ENCODE results near the gene AFG1L. TPM values are rescaled to one million over a fixed set of nuclear protein-coding genes. Genes with fewer than 3 reads are reported as not detected.
A peak's percentile ranks its signal among the peaks of the same experiment; 100 is the strongest.
"Not testable (repeated sequence)": the region's sequence is repeated elsewhere in the genome, so short reads cannot be mapped to it uniquely, and the experiment has no call there.

AFG1L gene
- total and polyA plus RNA-seq, 10 donors = 1.8 to 13.0 (median 4.4) TPM

GRCh38 chr6:108260126-108260808, 34.6 kb upstream of the AFG1L start:
- Histone ChIP-seq H3K36me3 (peaks cover 0 to 17% (median 0%) of the 10 kb centered on the region in 6 donors), H3K27ac (peak overlapping the region; percentile 81 to 99 (median 96)), H3K4me1 (peaks cover 30 to 61% (median 54%) of the 10 kb centered on the region in 6 donors), H3K27me3 (replicated peaks in 1 of 7) (no peaks in the 10 kb centered on the region), H3K9me3 (no peaks in the 10 kb centered on the region), H3K4me3 (peak overlapping the region; percentile 67 to 88 (median 78))
- intact Hi-C loops (cut with DNase I; ENCODE audit: low total_unique reads) = no loop called here
- TF ChIP-seq POLR2AphosphoS5 (IDR thresholded peaks at IDR 0.05) (no peak), POLR2A (IDR thresholded peaks at IDR 0.05) (no peak), CTCF (IDR thresholded peaks at IDR 0.05 in 8 of 11, conservative IDR thresholded peaks at IDR 0.05 in 3 of 11) (no peak)
- peak; percentile 79 for DNase-seq
- WGBS, 5 donors = 0 to 2% (median 1%) methylated on average over 21 to 29 of the region's 29 CpGs

GRCh38 chr6:108260809-108261569, 33.9 kb upstream of the AFG1L start, which contains the start of gene SNX3:
Gene SNX3 (minus strand): TSS chr6:108261040. CDS start chr6:108260921, 119 bp downstream.
- Histone ChIP-seq H3K9me3 (no peaks in the 10 kb centered on the region), H3K4me3 (peak within 1 kb of the TSS; percentile 67 to 88 (median 78)), H3K27me3 (replicated peaks in 1 of 7) (no peaks in the 10 kb centered on the region), H3K4me1 (peaks cover 27 to 54% (median 47%) of the 10 kb centered on the region in 6 donors), H3K36me3 (peaks cover 0 to 10% (median 0%) of the 10 kb centered on the region in 6 donors), H3K27ac (peak within 1 kb of the TSS; percentile 81 to 99 (median 96))
- WGBS, 5 donors = 0 to 1% (median 1%) methylated on average over 34 to 83 of the region's 83 CpGs
- peak; percentile 100 for DNase-seq
- intact Hi-C loops (cut with DNase I; ENCODE audit: low total_unique reads) = no loop called here
- peak; percentile 90 to 97 (median 95) for TF ChIP-seq POLR2AphosphoS5 (IDR thresholded peaks at IDR 0.05)
- peak in 2 of 3 donors; percentile 22 to 67 for TF ChIP-seq POLR2A (IDR thresholded peaks at IDR 0.05)
- peak in 5 of 11 experiments; percentile 13 to 56 (median 34) for TF ChIP-seq CTCF (IDR thresholded peaks at IDR 0.05 in 8 of 11, conservative IDR thresholded peaks at IDR 0.05 in 3 of 11)

GRCh38 chr6:108263371-108263770, 31.5 kb upstream of the AFG1L start:
- Histone ChIP-seq H3K36me3 (no peaks in the 10 kb centered on the region), H3K27me3 (replicated peaks in 1 of 7) (no peaks in the 10 kb centered on the region), H3K27ac (no peak overlapping the region), H3K4me1 (peaks cover 14 to 30% (median 24%) of the 10 kb centered on the region in 6 donors), H3K9me3 (no peaks in the 10 kb centered on the region), H3K4me3 (no peak overlapping the region)
- no peak for TF ChIP-seq CTCF (IDR thresholded peaks at IDR 0.05 in 8 of 11, conservative IDR thresholded peaks at IDR 0.05 in 3 of 11)
- WGBS, 5 donors = 91 to 99% (median 96%) methylated on average over 2 of the region's 2 CpGs
- DNase-seq = no peak
- intact Hi-C loops (cut with DNase I; ENCODE audit: low total_unique reads) = no loop called here

GRCh38 chr6:108268845-108269244, 26.0 kb upstream of the AFG1L start:
- no peak for TF ChIP-seq CTCF (IDR thresholded peaks at IDR 0.05 in 8 of 11, conservative IDR thresholded peaks at IDR 0.05 in 3 of 11)
- no peak for TF ChIP-seq POLR2A (IDR thresholded peaks at IDR 0.05)
- TF ChIP-seq POLR2AphosphoS5 (IDR thresholded peaks at IDR 0.05) = no peak
- intact Hi-C loops (cut with DNase I; ENCODE audit: low total_unique reads) = no loop called here
- H3K4me1 ChIP-seq = no peaks in the 10 kb centered on the region
- 71 to 97% (median 92%) methylated on average over 3 of the region's 3 CpGs for WGBS, 5 donors
- H3K27me3 ChIP-seq (replicated peaks in 1 of 7) = no peaks in the 10 kb centered on the region
- no peaks in the 10 kb centered on the region for H3K36me3 ChIP-seq
- no peaks in the 10 kb centered on the region for H3K9me3 ChIP-seq
- H3K27ac ChIP-seq = no peak overlapping the region
- H3K4me3 ChIP-seq = no peak overlapping the region
- DNase-seq = no peak

GRCh38 chr6:108269955-108270354, 24.9 kb upstream of the AFG1L start:
- H3K27me3 ChIP-seq (replicated peaks in 1 of 7); H3K9me3 ChIP-seq; H3K27ac ChIP-seq; DNase-seq; H3K4me1 ChIP-seq; H3K36me3 ChIP-seq; H3K4me3 ChIP-seq; intact Hi-C loops (cut with DNase I; ENCODE audit: low total_unique reads): not testable (repeated sequence)
- WGBS, 5 donors = 80 to 96% (median 92%) methylated on average over 1 to 31 of the region's 31 CpGs; no CpG with 5 or more reads in 1 of the 5 donors

All from spleen (tissue), 11 donors.